Panc1 (cell line): ENCODE data around the gene GAL3ST1.

Experiments
- CTCF ChIP-seq: fragments of 450-650 bp; IDR thresholded peaks from 2 replicates; pipeline ENCODE4 v1.5.1; 2017; ENCODE audit warnings: mild to moderate bottlenecking
- POLR2AphosphoS5 ChIP-seq: IDR thresholded peaks from 2 replicates; pipeline ENCODE4 v1.6.1; 2012; ENCODE audit warnings: mild to moderate bottlenecking, low read depth, low read length, moderate library complexity
- SIN3A ChIP-seq: IDR thresholded peaks from 2 replicates; pipeline ENCODE4 v1.6.1; 2012; ENCODE audit warnings: low read depth, mild to moderate bottlenecking, low read length, moderate library complexity, borderline replicate concordance; ENCODE audit not compliant: insufficient read depth

- TF ChIP-seq CTCF (no peak), SIN3A (no peak), POLR2AphosphoS5 (no peak)
These were observed 27.0 kb upstream of the GAL3ST1 start for GRCh38 chr22:30601464-30601863.
